ENCODE measurements around the gene SLX4IP. TPM values are rescaled to one million over a fixed set of nuclear protein-coding genes. Genes with fewer than 3 reads are reported as not detected.
A peak's percentile ranks its signal among the peaks of the same experiment; 100 is the strongest.

SLX4IP gene
- total and polyA plus RNA-seq, 8 donors: 2.5 to 6.4 (median 2.8) TPM

DNA sequence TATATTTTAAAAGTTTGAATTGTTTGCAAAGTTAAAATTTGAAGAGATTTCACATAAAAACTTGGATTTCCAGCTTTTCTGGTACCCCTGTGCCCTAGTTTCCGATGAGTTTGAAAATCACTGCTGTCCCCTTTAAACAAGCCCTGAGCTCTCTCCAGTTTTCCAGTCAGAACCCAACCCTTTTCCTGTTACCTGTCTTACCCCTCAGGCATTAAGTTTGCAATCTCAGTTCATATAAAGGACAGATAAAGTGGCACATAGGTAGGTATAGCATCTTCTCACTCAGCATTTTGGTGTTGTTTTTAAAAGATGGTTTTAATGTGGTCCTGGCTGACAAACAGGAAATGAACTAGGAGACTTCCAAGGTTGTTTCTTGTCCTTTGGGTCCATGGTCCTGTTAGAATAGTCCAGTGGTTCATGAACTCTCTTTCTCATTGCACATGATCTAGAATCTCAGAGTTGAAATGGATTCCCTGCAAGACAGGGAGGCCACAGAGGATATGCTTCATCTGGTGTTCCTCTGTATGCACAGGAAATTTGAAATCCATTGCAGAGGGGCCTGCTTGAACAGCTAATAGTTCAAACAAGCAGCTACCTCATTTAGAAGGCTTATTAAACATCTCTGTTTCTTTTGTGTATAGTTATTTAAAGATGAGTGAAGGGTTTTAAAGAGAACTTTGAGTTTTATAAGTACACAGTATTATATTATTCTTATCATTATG, 156.0 kb downstream of the SLX4IP start:
- no peak overlapping the region for H3K27ac ChIP-seq
- no peaks in the 10 kb centered on the region for H3K27me3 ChIP-seq
- TF ChIP-seq, protein P1, sequence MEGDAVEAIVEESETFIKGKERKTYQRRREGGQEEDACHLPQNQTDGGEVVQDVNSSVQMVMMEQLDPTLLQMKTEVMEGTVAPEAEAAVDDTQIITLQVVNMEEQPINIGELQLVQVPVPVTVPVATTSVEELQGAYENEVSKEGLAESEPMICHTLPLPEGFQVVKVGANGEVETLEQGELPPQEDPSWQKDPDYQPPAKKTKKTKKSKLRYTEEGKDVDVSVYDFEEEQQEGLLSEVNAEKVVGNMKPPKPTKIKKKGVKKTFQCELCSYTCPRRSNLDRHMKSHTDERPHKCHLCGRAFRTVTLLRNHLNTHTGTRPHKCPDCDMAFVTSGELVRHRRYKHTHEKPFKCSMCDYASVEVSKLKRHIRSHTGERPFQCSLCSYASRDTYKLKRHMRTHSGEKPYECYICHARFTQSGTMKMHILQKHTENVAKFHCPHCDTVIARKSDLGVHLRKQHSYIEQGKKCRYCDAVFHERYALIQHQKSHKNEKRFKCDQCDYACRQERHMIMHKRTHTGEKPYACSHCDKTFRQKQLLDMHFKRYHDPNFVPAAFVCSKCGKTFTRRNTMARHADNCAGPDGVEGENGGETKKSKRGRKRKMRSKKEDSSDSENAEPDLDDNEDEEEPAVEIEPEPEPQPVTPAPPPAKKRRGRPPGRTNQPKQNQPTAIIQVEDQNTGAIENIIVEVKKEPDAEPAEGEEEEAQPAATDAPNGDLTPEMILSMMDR (IDR thresholded peaks at IDR 0.05): no peak
- no peaks in the 10 kb centered on the region for H3K36me3 ChIP-seq
- ATAC-seq: no peak
- no peak for FAIRE-seq
- H3K4me1 ChIP-seq: no peaks in the 10 kb centered on the region
- no peak for DNase-seq
- H3K9me3 ChIP-seq: no peaks in the 10 kb centered on the region
- WGBS, 2 donors: 97 to 100% methylated on average over 1 of the region's 1 CpG
- H3K4me3 ChIP-seq: no peak overlapping the region
- intact Hi-C loops (cut with DNase I): no loop called here

DNA sequence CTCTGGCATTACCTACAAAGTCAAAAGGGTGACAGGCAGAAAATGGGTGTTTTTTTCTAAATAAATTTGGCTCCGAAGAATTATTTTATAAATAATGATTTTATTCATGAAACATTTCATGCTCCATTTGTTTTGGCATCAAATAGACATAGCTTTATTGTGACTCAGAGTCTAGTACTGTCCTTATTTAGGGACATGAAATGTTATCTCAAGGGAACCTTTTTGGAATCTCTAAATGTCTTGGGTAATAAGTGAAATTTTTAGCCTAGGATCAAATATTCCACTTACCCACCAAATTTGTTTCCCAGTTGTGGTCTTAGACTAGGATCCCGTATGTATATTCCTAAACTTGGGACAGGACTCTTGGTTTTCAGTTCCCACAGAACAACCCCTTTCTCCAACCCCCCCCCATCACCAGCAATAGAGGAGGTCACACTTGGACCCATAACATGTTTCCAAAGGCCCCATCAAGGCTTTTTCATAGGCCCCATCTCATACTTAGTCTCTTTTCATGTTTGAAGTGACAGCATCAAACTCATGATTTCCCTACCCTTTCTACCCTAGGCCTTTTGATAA, 156.9 kb downstream of the SLX4IP start:
- Histone ChIP-seq H3K9me3 (no peaks in the 10 kb centered on the region), H3K27me3 (no peaks in the 10 kb centered on the region), H3K36me3 (no peaks in the 10 kb centered on the region), H3K27ac (no peak overlapping the region), H3K4me3 (no peak overlapping the region), H3K4me1 (no peaks in the 10 kb centered on the region)
- WGBS, 2 donors: 73 to 84% methylated on average over 2 of the region's 2 CpGs
- intact Hi-C loops (cut with DNase I): no loop called here
- TF ChIP-seq, protein P1 (IDR thresholded peaks at IDR 0.05): no peak
- DNase-seq (no peak), FAIRE-seq (no peak), ATAC-seq (peak in 1 of 4 donors; percentile 53)

DNA sequence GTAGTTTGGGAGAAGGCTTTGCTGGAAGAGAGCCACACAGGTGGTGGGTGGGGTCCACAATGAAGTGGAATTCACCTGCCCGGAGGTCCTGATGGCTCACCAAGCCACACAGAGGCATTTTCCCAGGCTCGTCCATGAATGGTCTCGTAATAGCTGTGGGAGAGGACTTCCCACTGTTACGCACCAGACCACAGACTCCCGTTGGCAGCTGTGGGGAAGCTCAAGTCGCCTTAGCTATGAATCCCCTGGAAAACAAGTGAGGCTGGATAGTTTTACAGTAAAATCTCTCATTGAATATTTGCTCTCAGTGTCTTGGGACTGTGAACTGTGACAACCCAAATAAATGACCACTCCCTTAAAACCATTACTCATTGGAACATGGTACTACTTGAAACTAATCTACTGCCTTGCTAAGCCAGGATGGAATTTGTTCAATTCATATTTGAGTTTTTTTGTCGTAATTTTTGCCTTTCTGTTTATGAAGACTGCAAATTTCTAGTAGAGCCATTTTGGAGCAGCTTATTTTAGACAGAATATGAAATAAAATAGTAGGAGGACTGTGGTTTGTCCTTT, 159.3 kb downstream of the SLX4IP start:
- Histone ChIP-seq H3K27me3 (no peaks in the 10 kb centered on the region), H3K4me3 (no peak overlapping the region), H3K27ac (no peak overlapping the region), H3K36me3 (no peaks in the 10 kb centered on the region), H3K9me3 (no peaks in the 10 kb centered on the region), H3K4me1 (no peaks in the 10 kb centered on the region)
- DNase-seq (no peak), FAIRE-seq (no peak), ATAC-seq (no peak)
- TF ChIP-seq, protein P1 (IDR thresholded peaks at IDR 0.05): no peak
- 94 to 95% methylated on average over 7 of the region's 7 CpGs for WGBS, 2 donors
- intact Hi-C loops (cut with DNase I): no loop called here

DNA sequence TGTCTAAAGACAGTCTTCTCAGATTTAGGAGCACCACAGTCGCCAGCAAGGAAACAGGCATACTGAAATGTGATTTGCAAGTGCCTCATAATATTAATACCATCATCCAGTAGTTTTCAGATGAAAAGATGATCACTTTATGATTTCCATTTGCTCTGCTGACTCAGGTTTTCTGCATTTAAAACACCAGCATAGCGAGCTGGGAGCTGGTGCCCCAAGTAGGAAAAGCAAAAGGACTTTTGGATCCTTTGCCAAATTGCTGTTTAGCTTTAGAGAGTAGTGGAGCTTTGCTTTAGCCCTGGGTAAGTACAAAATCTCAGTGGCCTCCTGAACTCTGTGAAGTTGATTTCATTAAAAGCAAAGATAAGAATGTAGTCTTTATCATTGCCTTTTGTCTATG, 160.2 kb downstream of the SLX4IP start:
- intact Hi-C loops (cut with DNase I): no loop called here
- no peaks in the 10 kb centered on the region for H3K9me3 ChIP-seq
- 77 to 80% methylated on average over 2 of the region's 2 CpGs for WGBS, 2 donors
- DNase-seq (no peak), FAIRE-seq (no peak), ATAC-seq (no peak)
- H3K36me3 ChIP-seq: no peaks in the 10 kb centered on the region
- no peak overlapping the region for H3K27ac ChIP-seq
- TF ChIP-seq, protein P1 (IDR thresholded peaks at IDR 0.05): no peak
- H3K27me3 ChIP-seq: no peaks in the 10 kb centered on the region
- no peaks in the 10 kb centered on the region for H3K4me1 ChIP-seq
- H3K4me3 ChIP-seq: no peak overlapping the region

DNA sequence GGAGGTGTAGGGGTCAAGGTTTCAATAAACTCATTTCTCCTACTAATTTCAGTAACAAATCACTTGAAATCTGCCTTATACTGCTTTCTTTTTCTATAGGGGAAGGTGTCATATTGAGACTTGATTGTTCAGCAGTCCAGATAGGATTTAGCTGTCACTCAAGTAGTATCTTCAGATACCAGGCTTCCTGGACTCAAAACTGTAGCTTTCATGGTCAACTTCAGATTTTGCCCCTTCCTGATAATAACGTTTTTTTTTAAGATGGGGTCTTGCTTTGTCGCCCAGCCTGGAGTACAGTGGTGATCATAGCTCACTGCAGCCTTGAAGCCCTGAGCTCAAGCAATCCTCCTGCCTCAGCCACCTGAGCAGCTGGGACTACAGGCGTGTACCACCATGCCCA, 160.9 kb downstream of the SLX4IP start:
- Histone ChIP-seq H3K4me3 (no peak overlapping the region), H3K27ac (no peak overlapping the region), H3K36me3 (no peaks in the 10 kb centered on the region), H3K4me1 (no peaks in the 10 kb centered on the region), H3K27me3 (no peaks in the 10 kb centered on the region), H3K9me3 (no peaks in the 10 kb centered on the region)
- FAIRE-seq (no peak), DNase-seq (no peak), ATAC-seq (no peak)
- intact Hi-C loops (cut with DNase I): no loop called here
- 72 to 74% methylated on average over 3 of the region's 3 CpGs for WGBS, 2 donors
- TF ChIP-seq, protein P1 (IDR thresholded peaks at IDR 0.05): no peak

Data from pancreas (tissue), 10 donors.